ENCODE results near the gene CXCL3.
A peak's percentile ranks its signal among the peaks of the same experiment; 100 is the strongest.

CXCL3 gene

GRCh38 chr4:74009307-74009706 is 29.2 kb downstream of the CXCL3 start:
- no peak for DNase-seq

DNA sequence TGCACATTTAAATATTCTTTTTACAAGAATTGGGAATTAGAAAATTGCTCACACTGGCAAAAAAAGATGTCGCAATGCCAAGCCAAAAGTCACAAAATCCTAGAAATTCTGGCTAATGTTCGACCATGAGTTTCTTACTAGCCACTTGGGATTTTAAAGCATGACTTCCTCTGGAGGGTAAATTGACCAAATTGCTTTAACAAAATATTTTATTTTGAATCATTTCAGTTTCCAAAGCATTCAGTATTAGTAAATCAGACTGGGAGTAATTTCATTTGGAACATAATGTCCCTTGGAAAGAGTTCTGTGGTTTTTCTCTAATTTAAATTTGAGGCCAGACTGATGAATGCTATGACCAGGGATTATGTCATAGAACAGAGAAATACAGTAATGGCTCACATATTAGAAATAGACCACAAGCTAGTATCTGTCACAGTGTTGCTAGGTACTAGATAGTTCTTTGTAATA is 32.4 kb downstream of the CXCL3 start:
- DNase-seq, result peak; percentile 16

- DNase-seq, result no peak
Observed at GRCh38 chr4:74005528-74005927, 33.0 kb downstream of the CXCL3 start.

- no peak for DNase-seq
Observed at GRCh38 chr4:74004668-74005067, 33.8 kb downstream of the CXCL3 start.

DNA sequence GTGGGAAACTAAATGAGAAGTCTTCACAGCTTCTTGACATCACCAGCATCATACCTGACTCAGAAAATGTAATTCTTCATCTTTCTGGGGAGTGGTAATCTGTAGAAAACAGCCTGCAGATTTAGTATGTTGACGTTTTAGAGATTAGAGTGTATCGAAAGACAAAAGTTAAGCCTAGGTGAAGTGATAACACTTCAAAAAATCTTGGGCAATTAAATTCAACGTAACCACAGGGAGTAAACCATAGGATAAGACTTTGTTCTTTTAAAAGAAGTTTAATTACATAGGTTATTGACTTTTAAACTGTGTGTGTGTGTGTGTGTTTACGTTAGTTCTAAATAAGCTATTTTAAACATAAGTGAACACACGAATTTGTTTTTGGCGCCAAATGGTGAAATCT is 38.2 kb downstream of the CXCL3 start:
- DNase-seq, result no peak

GRCh38 chr4:73998040-73999011 is 40.2 kb downstream of the CXCL3 start, which contains the start of gene CXCL5:
TSS of gene CXCL5 (minus strand) at chr4:73998677. CDS start at chr4:73998581, 96 bp downstream.
- peak; percentile 59 for DNase-seq

GRCh38 chr4:73992050-73992449 is 46.4 kb downstream of the CXCL3 start:
- DNase-seq, result no peak

GRCh38 chr4:73991742-73992000 is 46.8 kb downstream of the CXCL3 start:
- DNase-seq, result no peak

GRCh38 chr4:73990988-73991741 is 47.3 kb downstream of the CXCL3 start:
- DNase-seq, result no peak

- no peak for DNase-seq
Observed at GRCh38 chr4:73989928-73990327, 48.6 kb downstream of the CXCL3 start.

DNA sequence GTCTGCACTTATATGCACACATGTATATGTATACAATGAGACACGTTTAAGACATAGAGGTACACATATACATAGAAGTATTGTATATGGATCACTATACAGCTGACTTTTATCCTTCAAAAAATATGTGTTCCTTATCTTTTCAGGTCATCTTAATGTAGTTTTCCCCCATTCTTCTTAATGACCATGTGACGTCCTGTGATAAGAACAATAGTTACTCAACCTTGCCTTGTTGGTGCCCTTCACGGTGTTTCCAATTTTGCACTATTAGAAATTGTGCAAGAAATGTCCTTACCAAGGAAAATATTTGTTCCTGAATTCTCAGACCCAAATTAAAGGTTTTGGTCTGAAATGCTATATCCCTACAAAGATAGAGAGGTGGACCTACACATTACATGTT is 49.5 kb downstream of the CXCL3 start:
- DNase-seq, result no peak

DNA sequence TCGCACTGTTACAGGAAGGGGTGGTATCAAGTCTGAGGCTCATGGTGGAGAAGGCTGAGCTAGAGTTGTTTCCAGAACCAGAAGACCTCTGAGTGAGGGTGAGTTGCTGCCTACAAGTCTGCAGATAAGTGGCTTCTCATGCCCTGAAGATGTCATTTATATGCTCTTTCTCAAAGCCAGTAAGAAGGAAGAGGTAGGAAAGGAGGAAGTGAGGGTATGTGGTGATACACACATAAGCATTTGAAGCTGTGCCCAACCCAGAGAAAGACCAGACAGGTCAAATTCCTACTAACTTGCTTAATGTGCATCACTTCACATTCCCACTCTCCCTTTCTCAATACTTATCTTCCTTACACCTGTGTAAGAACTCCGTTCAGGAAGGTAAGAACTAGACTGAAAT is 50.4 kb downstream of the CXCL3 start, which contains the start of gene PPBP:
TSS of gene PPBP (minus strand) at position 130 of the 400 bp plus-strand sequence. CDS start at position 43, 87 bp downstream.
- no peak for DNase-seq
